Parathyroid adenoma (tissue), 2 donors: ENCODE results near the gene GOLGA3.

Experiments used
- H2AFZ ChIP-seq: fragments of 300-600 bp; sonication (generic); one replicate; pipeline ENCODE4 v1.7.0; 2017; ENCODE audit warnings: antibody characterized with exemption, mild to moderate bottlenecking
- H3K27ac ChIP-seq: fragments of 300-600 bp; sonication (generic); one replicate; pipeline ENCODE4 v1.7.0; 2017
- H3K27me3 ChIP-seq: fragments of 300-600 bp; sonication (generic); one replicate; pipeline ENCODE4 v1.7.0; 2017; ENCODE audit warnings: low read length; ENCODE audit not compliant: control insufficient read depth, insufficient read depth
- H3K36me3 ChIP-seq: fragments of 300-600 bp; sonication (generic); one replicate; pipeline ENCODE4 v1.7.0; 2017; ENCODE audit warnings: low read length; ENCODE audit not compliant: control insufficient read depth, insufficient read depth
- H3K4me1 ChIP-seq: fragments of 300-600 bp; sonication (generic); one replicate; pipeline ENCODE4 v1.7.0; 2017; ENCODE audit warnings: control low read depth
- H3K4me2 ChIP-seq: fragments of 300-600 bp; sonication (generic); one replicate; pipeline ENCODE4 v1.7.0; 2017; ENCODE audit warnings: low read length
- H3K4me3 ChIP-seq: fragments of 300-600 bp; sonication (generic); one replicate; pipeline ENCODE4 v1.7.0; 2017; ENCODE audit warnings: low read depth, low read length
- H3K79me2 ChIP-seq: fragments of 300-600 bp; sonication (generic); one replicate; pipeline ENCODE4 v1.7.0; 2017; ENCODE audit warnings: control low read depth
- H3K9ac ChIP-seq: fragments of 300-600 bp; sonication (generic); one replicate; pipeline ENCODE4 v1.7.0; 2017; ENCODE audit warnings: mild to moderate bottlenecking
- H3K9me3 ChIP-seq: fragments of 300-600 bp; sonication (generic); one replicate; pipeline ENCODE4 v1.7.0; 2017; ENCODE audit warnings: low read length; ENCODE audit not compliant: control insufficient read depth
- CTCF ChIP-seq: fragments of 300-600 bp; sonication (generic); IDR thresholded peaks from one replicate; pipeline ENCODE4 v1.7.0; 2017; ENCODE audit warnings: antibody characterized with exemption, mild to moderate bottlenecking
- donor health status: primary hyperparathyroidism.

GOLGA3 gene

GRCh38 chr12:132789099-132789471 lies 39.6 kb downstream of the GOLGA3 start:
- H3K79me2 ChIP-seq = peaks cover 12% of the 10 kb centered on the region
- H3K4me3 ChIP-seq = no peak overlapping the region
- no peaks in the 10 kb centered on the region for H3K27me3 ChIP-seq
- H3K4me2 ChIP-seq = no peak overlapping the region
- no peaks in the 10 kb centered on the region for H3K36me3 ChIP-seq
- no peaks in the 10 kb centered on the region for H3K9me3 ChIP-seq
- no peak overlapping the region for H3K9ac ChIP-seq
- no peak overlapping the region for H2AFZ ChIP-seq
- H3K27ac ChIP-seq = no peak overlapping the region
- H3K4me1 ChIP-seq = no peaks in the 10 kb centered on the region
- no peak for TF ChIP-seq CTCF

- no peak overlapping the region for H2AFZ ChIP-seq
- no peaks in the 10 kb centered on the region for H3K27me3 ChIP-seq
- H3K4me3 ChIP-seq = no peak overlapping the region
- peaks cover 7% of the 10 kb centered on the region for H3K79me2 ChIP-seq
- no peaks in the 10 kb centered on the region for H3K9me3 ChIP-seq
- no peaks in the 10 kb centered on the region for H3K4me1 ChIP-seq
- H3K9ac ChIP-seq = no peak overlapping the region
- no peak overlapping the region for H3K4me2 ChIP-seq
- H3K27ac ChIP-seq = no peak overlapping the region
- H3K36me3 ChIP-seq = no peaks in the 10 kb centered on the region
- no peak for TF ChIP-seq CTCF
These were observed 40.1 kb downstream of the GOLGA3 start for GRCh38 chr12:132788375-132789098.

GRCh38 chr12:132787877-132788276 lies 40.8 kb downstream of the GOLGA3 start:
- no peak overlapping the region for H3K27ac ChIP-seq
- peaks cover 7% of the 10 kb centered on the region for H3K79me2 ChIP-seq
- no peak overlapping the region for H2AFZ ChIP-seq
- no peak overlapping the region for H3K9ac ChIP-seq
- TF ChIP-seq CTCF = no peak
- no peak overlapping the region for H3K4me3 ChIP-seq
- H3K9me3 ChIP-seq = no peaks in the 10 kb centered on the region
- no peaks in the 10 kb centered on the region for H3K27me3 ChIP-seq
- H3K4me2 ChIP-seq = no peak overlapping the region
- H3K4me1 ChIP-seq = no peaks in the 10 kb centered on the region
- no peaks in the 10 kb centered on the region for H3K36me3 ChIP-seq

GRCh38 chr12:132786192-132786591 lies 42.5 kb downstream of the GOLGA3 start:
- Histone ChIP-seq H3K27ac (no peak overlapping the region), H3K9ac (no peak overlapping the region), H3K79me2 (peaks cover 5% of the 10 kb centered on the region), H3K9me3 (no peaks in the 10 kb centered on the region), H3K27me3 (no peaks in the 10 kb centered on the region), H3K4me2 (no peak overlapping the region), H3K36me3 (no peaks in the 10 kb centered on the region), H3K4me1 (no peaks in the 10 kb centered on the region), H2AFZ (no peak overlapping the region), H3K4me3 (no peak overlapping the region)
- no peak for TF ChIP-seq CTCF

GRCh38 chr12:132784580-132784979 lies 44.1 kb downstream of the GOLGA3 start:
- Histone ChIP-seq H3K27ac (no peak overlapping the region), H2AFZ (no peak overlapping the region), H3K4me2 (no peak overlapping the region), H3K9me3 (no peaks in the 10 kb centered on the region), H3K27me3 (no peaks in the 10 kb centered on the region), H3K9ac (no peak overlapping the region), H3K4me1 (no peaks in the 10 kb centered on the region), H3K4me3 (no peak overlapping the region), H3K79me2 (peaks cover 3% of the 10 kb centered on the region), H3K36me3 (no peaks in the 10 kb centered on the region)
- TF ChIP-seq CTCF = no peak
